ENCODE results near the gene EPSTI1.

DNA sequence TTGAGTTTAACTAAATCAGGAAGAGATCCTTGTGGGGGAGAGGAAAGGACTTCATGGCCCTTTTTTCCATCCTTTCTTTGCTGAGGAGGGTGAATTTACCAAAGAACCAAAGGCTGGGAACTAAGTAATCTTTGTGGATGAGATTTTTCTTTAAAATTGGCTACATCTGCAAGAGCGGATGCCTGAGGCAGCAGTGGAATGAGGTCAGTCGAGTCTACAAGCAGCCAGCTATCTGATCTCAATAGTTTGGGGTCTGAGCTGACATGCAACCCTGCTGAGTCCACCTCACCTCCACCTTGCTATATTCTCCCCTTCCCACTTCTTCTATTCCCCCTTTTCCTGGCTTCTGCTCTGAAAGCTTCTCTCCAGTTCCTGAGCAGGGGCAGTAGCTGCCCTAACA, 27.8 kb upstream of the EPSTI1 start:
- TF ChIP-seq EZH2phosphoT487 (IDR thresholded peaks at IDR 0.05; ENCODE audit: insufficient read depth, low read depth), result no peak
- TF ChIP-seq EZH2 (IDR thresholded peaks at IDR 0.05; ENCODE audit: insufficient read depth, poor library complexity, severe bottlenecking), result no peak

All from GM23248 (cell line).